ENCODE measurements around the gene PBX1. TPM values are rescaled to one million over a fixed set of nuclear protein-coding genes. Genes with fewer than 3 reads are reported as not detected.

Gene PBX1
- total and polyA plus RNA-seq, 2 donors from 2014 or later, result 14.9 to 91.5 TPM

GRCh38 chr1:164735315-164736052, 176.5 kb downstream of the PBX1 start:
- intact Hi-C loops (cut with DNase I), result no loop called here
- H3K4me3 ChIP-seq (ENCODE audit: low read length in 3 of 3), result no peak overlapping the region
- H3K4me1 ChIP-seq (ENCODE audit: control insufficient read depth in 2 of 3, insufficient read depth in 2 of 3, low read depth in 1 of 3, low read length in 3 of 3), result peaks cover 0 to 2% (median 0%) of the 10 kb centered on the region in 3 donors
- no peaks in the 10 kb centered on the region for H3K9me3 ChIP-seq (ENCODE audit: control insufficient read depth in 2 of 3, insufficient read depth in 1 of 3, low read length in 3 of 3)
- no peaks in the 10 kb centered on the region for H3K27me3 ChIP-seq (ENCODE audit: control insufficient read depth, insufficient read depth, low read length)
- no peak for TF ChIP-seq CTCF (IDR thresholded peaks at IDR 0.05; ENCODE audit: borderline replicate concordance, extremely low read depth, insufficient read depth)
- no peak overlapping the region for H3K27ac ChIP-seq (ENCODE audit: low read depth in 2 of 2, low read length in 2 of 2)
- FAIRE-seq (no peak), DNase-seq (no peak)
- no peak overlapping the region for H3K9ac ChIP-seq (ENCODE audit: low read length in 3 of 3)
- no peaks in the 10 kb centered on the region for H3K36me3 ChIP-seq (ENCODE audit: control insufficient read depth in 2 of 3, insufficient read depth in 3 of 3, low read length in 3 of 3)

GRCh38 chr1:164736137-164736536, 177.2 kb downstream of the PBX1 start:
- intact Hi-C loops (cut with DNase I), result no loop called here
- no peaks in the 10 kb centered on the region for H3K27me3 ChIP-seq (ENCODE audit: control insufficient read depth, insufficient read depth, low read length)
- H3K36me3 ChIP-seq (ENCODE audit: control insufficient read depth in 2 of 3, insufficient read depth in 3 of 3, low read length in 3 of 3), result no peaks in the 10 kb centered on the region
- no peak overlapping the region for H3K9ac ChIP-seq (ENCODE audit: low read length in 3 of 3)
- no peak for FAIRE-seq
- no peak for TF ChIP-seq CTCF (IDR thresholded peaks at IDR 0.05; ENCODE audit: borderline replicate concordance, extremely low read depth, insufficient read depth)
- no peak overlapping the region for H3K4me3 ChIP-seq (ENCODE audit: low read length in 3 of 3)
- no peak overlapping the region for H3K27ac ChIP-seq (ENCODE audit: low read depth in 2 of 2, low read length in 2 of 2)
- DNase-seq, result no peak
- H3K9me3 ChIP-seq (ENCODE audit: control insufficient read depth in 2 of 3, insufficient read depth in 1 of 3, low read length in 3 of 3), result no peaks in the 10 kb centered on the region
- peaks cover 0 to 2% (median 0%) of the 10 kb centered on the region in 3 donors for H3K4me1 ChIP-seq (ENCODE audit: control insufficient read depth in 2 of 3, insufficient read depth in 2 of 3, low read depth in 1 of 3, low read length in 3 of 3)

DNA sequence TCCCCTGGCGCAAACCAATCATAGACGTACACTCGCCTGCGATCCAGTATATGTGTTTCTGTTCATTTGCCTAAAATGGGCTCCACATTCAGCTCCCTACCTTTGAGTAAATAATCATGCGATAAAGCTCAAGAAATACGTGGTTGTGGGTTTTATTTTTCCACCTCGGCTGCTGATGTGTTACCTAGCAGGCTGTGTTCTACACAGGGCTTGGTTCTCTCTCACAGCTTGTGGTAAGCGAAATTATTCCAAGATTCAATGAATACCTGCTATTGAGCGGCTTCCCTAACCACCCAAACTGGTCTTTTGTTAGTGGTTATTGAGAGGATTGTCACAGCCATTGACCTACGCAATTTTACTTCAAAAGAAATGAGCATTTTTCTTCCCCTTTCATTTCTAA, 180.2 kb downstream of the PBX1 start:
- no peak overlapping the region for H3K27ac ChIP-seq (ENCODE audit: low read depth in 2 of 2, low read length in 2 of 2)
- no peaks in the 10 kb centered on the region for H3K9me3 ChIP-seq (ENCODE audit: control insufficient read depth in 2 of 3, insufficient read depth in 1 of 3, low read length in 3 of 3)
- intact Hi-C loops (cut with DNase I), result no loop called here
- DNase-seq (no peak), FAIRE-seq (no peak)
- no peak overlapping the region for H3K9ac ChIP-seq (ENCODE audit: low read length in 3 of 3)
- H3K27me3 ChIP-seq (ENCODE audit: control insufficient read depth, insufficient read depth, low read length), result no peaks in the 10 kb centered on the region
- no peak overlapping the region for H3K4me3 ChIP-seq (ENCODE audit: low read length in 3 of 3)
- TF ChIP-seq CTCF (IDR thresholded peaks at IDR 0.05; ENCODE audit: borderline replicate concordance, extremely low read depth, insufficient read depth), result no peak
- H3K36me3 ChIP-seq (ENCODE audit: control insufficient read depth in 2 of 3, insufficient read depth in 3 of 3, low read length in 3 of 3), result no peaks in the 10 kb centered on the region
- H3K4me1 ChIP-seq (ENCODE audit: control insufficient read depth in 2 of 3, insufficient read depth in 2 of 3, low read depth in 1 of 3, low read length in 3 of 3), result no peaks in the 10 kb centered on the region

All from kidney (tissue), 14 donors.